Measurements from ENCODE around the gene TUBB3.
A peak's percentile ranks its signal among the peaks of the same experiment; 100 is the strongest.
"Not testable (repeated sequence)": the region's sequence is repeated elsewhere in the genome, so short reads cannot be mapped to it uniquely, and the experiment has no call there.

Gene TUBB3

GRCh38 chr16:89965447-89966225 lies 42.5 kb downstream of the TUBB3 start:
- DNase-seq (ENCODE audit: low spot score), result no peak

GRCh38 chr16:89966756-89967155 lies 43.6 kb downstream of the TUBB3 start:
- DNase-seq (ENCODE audit: low spot score), result no peak

GRCh38 chr16:89967436-89967835 lies 44.3 kb downstream of the TUBB3 start:
- not testable (repeated sequence) for DNase-seq (ENCODE audit: low spot score)

GRCh38 chr16:89968074-89968473 lies 44.9 kb downstream of the TUBB3 start:
- DNase-seq (ENCODE audit: low spot score), result not testable (repeated sequence)

- DNase-seq (ENCODE audit: low spot score), result no peak
These were observed 46.7 kb downstream of the TUBB3 start for GRCh38 chr16:89969741-89970410.

- no peak for DNase-seq (ENCODE audit: low spot score)
These were observed 48.5 kb downstream of the TUBB3 start for GRCh38 chr16:89971495-89972243.

- DNase-seq (ENCODE audit: low spot score), result peak; percentile 91
These were observed 49.4 kb downstream of the TUBB3 start for GRCh38 chr16:89972244-89973234.

GRCh38 chr16:89973235-89973634 lies 50.1 kb downstream of the TUBB3 start:
- DNase-seq (ENCODE audit: low spot score), result no peak

GRCh38 chr16:89973654-89974335 lies 50.7 kb downstream of the TUBB3 start:
- no peak for DNase-seq (ENCODE audit: low spot score)

- DNase-seq (ENCODE audit: low spot score), result no peak
These were observed 51.7 kb downstream of the TUBB3 start for GRCh38 chr16:89974870-89975269.

- no peak for DNase-seq (ENCODE audit: low spot score)
These were observed 58.3 kb downstream of the TUBB3 start for GRCh38 chr16:89981414-89981813.

- DNase-seq (ENCODE audit: low spot score), result no peak
These were observed 59.2 kb downstream of the TUBB3 start for GRCh38 chr16:89982318-89982717.

GRCh38 chr16:89983536-89983935 lies 60.4 kb downstream of the TUBB3 start:
- DNase-seq (ENCODE audit: low spot score), result no peak

- no peak for DNase-seq (ENCODE audit: low spot score)
These were observed 61.1 kb downstream of the TUBB3 start for GRCh38 chr16:89984216-89984615.

GRCh38 chr16:89985219-89985618 lies 62.1 kb downstream of the TUBB3 start:
- DNase-seq (ENCODE audit: low spot score), result no peak
